A673 (cell line): ENCODE measurements around the gene CRYGD. TPM values are rescaled to one million over a fixed set of nuclear protein-coding genes. Genes with fewer than 3 reads are reported as not detected.
"Not testable (repeated sequence)": the region's sequence is repeated elsewhere in the genome, so short reads cannot be mapped to it uniquely, and the experiment has no call there.

Experiments
- BruUV-seq: library from RNA; stranded (reverse); fragments of 400-500 nt; replicated peaks from 2 replicates; lab custom pipeline; 2021; lab: Mats Ljungman, UMichigan
- CTCF ChIA-PET: fragments of 300-600 bp; sonication (Branson Sonifier 250); formaldehyde crosslinking; loops from one replicate; lab custom pipeline; 2022; ENCODE audit warnings: antibody characterized with exemption; lab: Charles Lee
- POLR2A ChIA-PET: fragments of 300-600 bp; sonication (Branson Sonifier 250); formaldehyde crosslinking; loops from one replicate; lab custom pipeline; 2022; ENCODE audit warnings: antibody characterized with exemption; ENCODE audit not compliant: low non-redundant PET; lab: Charles Lee
- DNase-seq: peaks from one replicate; pipeline ENCODE4 v3.0.0-alpha.2; 2015; ENCODE audit warnings: low spot score
- H3K27ac ChIP-seq: fragments of 200-600 bp; sonication (generic); 2 replicates; pipeline ENCODE4 v1.5.1; 2016; ENCODE audit warnings: mixed run types, low read depth, mild to moderate bottlenecking, mixed read lengths, antibody characterized with exemption, low read length; ENCODE audit not compliant: poor library complexity, severe bottlenecking
- H3K27me3 ChIP-seq: fragments of 200-600 bp; sonication (generic); replicated peaks from 2 replicates; pipeline ENCODE4 v1.6.1; 2017; ENCODE audit warnings: mixed run types, low read depth, mild to moderate bottlenecking, mixed read lengths, antibody characterized with exemption, low read length; ENCODE audit not compliant: insufficient read depth, poor library complexity
- H3K36me3 ChIP-seq: fragments of 200-600 bp; sonication (generic); 2 replicates; pipeline ENCODE4 v1.6.1; 2016; ENCODE audit warnings: mixed run types, mild to moderate bottlenecking, mixed read lengths, antibody characterized with exemption, low read length; ENCODE audit not compliant: insufficient read depth, poor library complexity, severe bottlenecking
- H3K4me1 ChIP-seq: fragments of 200-600 bp; sonication (generic); 2 replicates; pipeline ENCODE4 v1.6.1; 2017; ENCODE audit warnings: mixed run types, mild to moderate bottlenecking, mixed read lengths, antibody characterized with exemption, low read length; ENCODE audit not compliant: insufficient read depth, poor library complexity, severe bottlenecking
- H3K4me3 ChIP-seq: fragments of 200-600 bp; sonication (generic); 2 replicates; pipeline ENCODE4 v1.5.1; 2016; ENCODE audit warnings: low read depth, mixed run types, mild to moderate bottlenecking, mixed read lengths, low read length; ENCODE audit not compliant: poor library complexity, severe bottlenecking
- H3K9me3 ChIP-seq: fragments of 200-600 bp; sonication (generic); 2 replicates; pipeline ENCODE4 v1.6.1; 2016; ENCODE audit warnings: mixed run types, low read depth, mild to moderate bottlenecking, mixed read lengths, antibody characterized with exemption, low read length; ENCODE audit not compliant: poor library complexity, severe bottlenecking
- EZH2 ChIP-seq: fragments of 200-600 bp; sonication (generic); IDR thresholded peaks from 2 replicates; pipeline ENCODE4 v1.6.1; 2017; ENCODE audit warnings: borderline replicate concordance, low read depth, mild to moderate bottlenecking, mixed read lengths, antibody characterized with exemption, low read length; ENCODE audit not compliant: poor library complexity, severe bottlenecking
- intact Hi-C: fragments of 100-400 bp; cut with micrococcal nuclease; formaldehyde crosslinking; loops from one replicate; pipeline ENCODE4 v1.10.0; 2022; ENCODE audit not compliant: unreplicated experiment
- total RNA-seq: library from RNA; stranded (reverse); gene quantifications from 2 replicates; pipeline ENCODE4 v1.2.3, GENCODE V29; 2021
- TF ChIP-seq, protein P1 (sequence below): fragments of 300-800, 200-600 bp; sonication (generic); conservative IDR thresholded peaks from 2 replicates; pipeline ENCODE4 v1.5.1; 2017; ENCODE audit warnings: low read depth, mild to moderate bottlenecking, antibody characterized with exemption, low read length, moderate library complexity, mixed read lengths

The CRYGD gene
- total RNA-seq, 1 experiment from 2014 or later = not detected

DNA sequence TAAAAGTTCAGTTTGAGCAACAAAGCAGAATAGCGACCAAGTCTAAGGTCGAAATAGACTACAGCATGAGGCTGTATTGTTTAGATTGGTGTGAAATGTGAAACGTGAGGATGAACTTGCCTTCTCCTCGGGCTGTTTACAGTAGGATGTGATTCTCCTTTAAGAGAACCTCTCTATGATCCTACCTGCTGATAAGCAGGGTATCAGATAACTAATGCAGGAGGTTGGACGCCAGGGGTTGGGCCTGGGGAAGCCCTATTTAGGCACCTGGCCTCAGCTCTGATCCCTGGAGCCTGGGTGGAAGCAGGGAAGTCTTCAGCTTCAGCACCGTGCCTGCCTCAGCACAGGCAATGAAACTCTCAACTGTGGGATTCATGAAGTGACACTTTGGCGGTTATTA is 11.4 kb downstream of the CRYGD start:
- Histone ChIP-seq H3K27me3 (no peaks in the 10 kb centered on the region), H3K4me1 (no peaks in the 10 kb centered on the region), H3K4me3 (no peak overlapping the region), H3K27ac (no peak overlapping the region), H3K36me3 (no peaks in the 10 kb centered on the region), H3K9me3 (no peaks in the 10 kb centered on the region)
- DNase-seq = no peak
- TF ChIP-seq, protein P1, sequence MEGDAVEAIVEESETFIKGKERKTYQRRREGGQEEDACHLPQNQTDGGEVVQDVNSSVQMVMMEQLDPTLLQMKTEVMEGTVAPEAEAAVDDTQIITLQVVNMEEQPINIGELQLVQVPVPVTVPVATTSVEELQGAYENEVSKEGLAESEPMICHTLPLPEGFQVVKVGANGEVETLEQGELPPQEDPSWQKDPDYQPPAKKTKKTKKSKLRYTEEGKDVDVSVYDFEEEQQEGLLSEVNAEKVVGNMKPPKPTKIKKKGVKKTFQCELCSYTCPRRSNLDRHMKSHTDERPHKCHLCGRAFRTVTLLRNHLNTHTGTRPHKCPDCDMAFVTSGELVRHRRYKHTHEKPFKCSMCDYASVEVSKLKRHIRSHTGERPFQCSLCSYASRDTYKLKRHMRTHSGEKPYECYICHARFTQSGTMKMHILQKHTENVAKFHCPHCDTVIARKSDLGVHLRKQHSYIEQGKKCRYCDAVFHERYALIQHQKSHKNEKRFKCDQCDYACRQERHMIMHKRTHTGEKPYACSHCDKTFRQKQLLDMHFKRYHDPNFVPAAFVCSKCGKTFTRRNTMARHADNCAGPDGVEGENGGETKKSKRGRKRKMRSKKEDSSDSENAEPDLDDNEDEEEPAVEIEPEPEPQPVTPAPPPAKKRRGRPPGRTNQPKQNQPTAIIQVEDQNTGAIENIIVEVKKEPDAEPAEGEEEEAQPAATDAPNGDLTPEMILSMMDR = no peak
- no peak for TF ChIP-seq EZH2
- CTCF ChIA-PET = no interaction called here
- POLR2A ChIA-PET = no interaction called here
- intact Hi-C loops = no loop called here
- BruUV-seq = no TSS peak

DNA sequence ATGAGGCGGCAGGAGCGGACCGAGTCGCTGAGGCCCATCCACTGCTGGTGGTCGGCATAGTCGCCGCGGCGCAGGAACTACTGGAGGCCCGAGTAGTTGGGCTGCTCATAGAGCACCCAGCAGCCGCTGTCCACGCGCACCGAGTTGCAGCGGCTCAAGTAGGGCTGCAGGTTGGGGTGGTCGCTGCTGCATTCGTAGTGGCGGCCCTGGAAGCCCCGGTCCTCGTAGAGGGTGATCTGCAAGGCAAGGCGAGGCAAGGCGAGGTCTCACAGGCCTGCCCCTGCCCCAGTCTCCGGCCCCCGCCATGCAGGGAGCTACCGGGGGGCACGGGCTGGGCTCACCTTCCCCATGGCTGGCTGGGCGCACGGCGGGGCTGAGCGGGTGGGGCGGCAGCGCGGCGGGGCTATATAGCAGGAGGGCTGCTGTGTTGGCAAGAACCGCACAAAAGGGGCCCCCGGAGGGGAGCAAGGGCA is 12.0 kb downstream of the CRYGD start:
- H3K27ac ChIP-seq, H3K36me3 ChIP-seq, BruUV-seq, POLR2A ChIA-PET, DNase-seq, H3K27me3 ChIP-seq, H3K9me3 ChIP-seq, intact Hi-C loops, H3K4me3 ChIP-seq, CTCF ChIA-PET, H3K4me1 ChIP-seq: not testable (repeated sequence)

- intact Hi-C loops = no loop called here
- ChIA-PET CTCF (interaction anchor here (0.7 kb wide), 1 partner anchor 39 kb away, joined by 7 read pairs; no protein-coding TSS in a partner anchor), POLR2A (interaction anchor here (0.5 kb wide), 1 partner anchor 194 kb away, joined by 3 read pairs; no protein-coding TSS in a partner anchor)
- Histone ChIP-seq H3K36me3 (no peaks in the 10 kb centered on the region), H3K27me3 (no peaks in the 10 kb centered on the region), H3K4me1 (no peaks in the 10 kb centered on the region), H3K9me3 (no peaks in the 10 kb centered on the region), H3K27ac (no peak overlapping the region), H3K4me3 (no peak overlapping the region)
- TF ChIP-seq, protein P1 = no peak
- no peak for TF ChIP-seq EZH2
- BruUV-seq = no TSS peak
- DNase-seq = no peak
These were observed 20.7 kb downstream of the CRYGD start for GRCh38 chr2:208103616-208104015.
